GM19452 (cell line): ENCODE data around the gene ADGRD2.

Source experiments
- ATAC-seq: cut with Tn5 transposase; IDR thresholded peaks from one replicate; pipeline ENCODE4 v1.9.1; 2021; ENCODE audit not compliant: unreplicated experiment

Gene ADGRD2

GRCh38 chr9:124506931-124507879 is 57.0 kb downstream of the ADGRD2 start, which contains the start of gene NR5A1:
TSS of gene NR5A1 (minus strand) at chr9:124507399. CDS start at chr9:124503395, 4,004 bp downstream.
- no peak for ATAC-seq

GRCh38 chr9:124507880-124508423 is 57.7 kb downstream of the ADGRD2 start:
- no peak for ATAC-seq

DNA sequence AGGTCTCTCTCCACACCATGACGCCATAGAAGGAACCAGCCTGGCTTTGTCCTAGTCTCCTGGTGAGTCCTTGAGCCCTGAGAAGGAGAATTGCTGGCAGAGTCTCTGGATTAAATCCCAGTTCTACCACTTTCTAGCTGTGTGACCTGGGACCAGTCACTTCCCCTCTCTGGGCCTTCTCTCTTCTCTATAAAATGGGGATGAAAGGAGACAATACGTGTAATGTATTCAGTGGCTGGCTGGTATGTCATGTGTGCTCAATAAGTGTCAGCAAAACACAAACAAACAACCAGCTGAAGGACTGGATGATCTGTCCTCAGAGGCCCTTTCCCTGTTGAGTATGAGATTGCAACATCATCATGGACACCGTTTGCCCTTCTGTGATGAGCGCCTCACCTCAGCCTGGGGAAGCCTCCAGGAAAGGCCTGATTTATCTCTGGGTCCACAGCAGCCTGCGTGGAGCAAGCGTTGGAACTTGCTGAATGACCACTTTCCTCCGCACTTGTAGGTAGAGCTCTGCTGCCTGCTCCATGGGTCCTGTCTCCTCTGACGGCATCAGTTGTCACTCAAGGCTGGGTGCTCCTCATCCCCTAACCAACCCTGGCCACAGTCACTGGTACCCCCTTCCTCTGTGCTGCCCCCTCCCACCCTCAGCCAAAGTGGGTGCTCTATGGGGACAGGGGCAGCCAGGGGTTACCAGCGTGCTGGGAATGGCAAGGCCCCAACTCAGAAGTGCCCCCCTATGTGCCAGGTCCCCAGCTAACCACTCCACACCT is 60.6 kb downstream of the ADGRD2 start:
- no peak for ATAC-seq

GRCh38 chr9:124511426-124511840 is 61.2 kb downstream of the ADGRD2 start:
- no peak for ATAC-seq

GRCh38 chr9:124511891-124512805 is 61.9 kb downstream of the ADGRD2 start:
- ATAC-seq = no peak

GRCh38 chr9:124512806-124513204 is 62.6 kb downstream of the ADGRD2 start:
- no peak for ATAC-seq

DNA sequence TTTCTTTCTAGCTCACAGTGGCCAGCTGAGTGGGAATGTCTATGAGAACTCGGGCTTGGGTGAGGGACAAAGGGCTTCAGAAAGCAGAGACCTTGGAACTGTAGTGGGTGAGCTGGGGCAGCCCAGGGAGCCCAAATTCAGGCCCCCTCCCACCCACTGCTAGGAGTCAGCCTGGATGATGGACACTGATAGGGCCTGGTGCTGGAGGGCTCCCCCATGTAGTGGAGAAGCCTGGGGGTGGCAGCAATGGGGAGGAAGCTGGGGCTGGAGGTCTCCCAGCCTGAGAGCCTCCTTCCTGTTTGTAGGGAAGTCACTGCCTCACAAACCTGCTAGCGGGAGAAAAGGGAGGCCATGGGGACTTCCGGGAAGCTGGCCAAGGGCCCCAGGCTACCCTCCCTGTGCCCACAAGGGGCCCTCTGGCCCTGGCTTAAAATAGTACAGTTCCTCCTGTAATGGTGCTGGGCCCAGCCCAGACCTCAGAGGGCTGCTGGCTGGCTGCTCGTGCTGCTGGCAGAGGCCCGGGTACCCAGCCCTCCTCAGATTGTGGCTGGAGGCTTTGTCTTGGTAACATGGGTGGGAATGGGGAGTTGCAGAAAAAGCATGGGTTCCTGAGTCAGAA is 63.2 kb downstream of the ADGRD2 start:
- ATAC-seq = no peak

GRCh38 chr9:124514125-124514524 is 63.9 kb downstream of the ADGRD2 start:
- ATAC-seq = no peak

DNA sequence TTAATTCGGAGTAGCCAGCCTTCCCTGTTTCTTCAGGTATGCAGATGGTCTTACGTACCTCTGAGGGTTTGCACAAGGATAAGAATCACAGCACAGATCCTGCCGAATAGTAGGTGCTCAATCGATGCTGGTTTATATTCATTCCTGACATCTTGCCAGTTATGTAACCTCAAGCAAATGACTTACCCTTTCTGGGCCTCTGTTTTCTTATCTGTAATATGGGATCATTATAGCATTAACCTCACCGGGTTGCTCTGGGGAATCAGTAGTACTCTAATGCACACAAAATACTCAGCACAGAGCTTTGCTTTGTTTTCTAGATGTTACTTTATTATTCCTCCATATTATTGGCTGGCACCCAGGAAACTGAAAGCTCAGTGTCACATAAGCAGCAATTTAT is 64.6 kb downstream of the ADGRD2 start:
- no peak for ATAC-seq

- ATAC-seq = no peak
Observed at GRCh38 chr9:124517600-124517999, 67.3 kb downstream of the ADGRD2 start.

DNA sequence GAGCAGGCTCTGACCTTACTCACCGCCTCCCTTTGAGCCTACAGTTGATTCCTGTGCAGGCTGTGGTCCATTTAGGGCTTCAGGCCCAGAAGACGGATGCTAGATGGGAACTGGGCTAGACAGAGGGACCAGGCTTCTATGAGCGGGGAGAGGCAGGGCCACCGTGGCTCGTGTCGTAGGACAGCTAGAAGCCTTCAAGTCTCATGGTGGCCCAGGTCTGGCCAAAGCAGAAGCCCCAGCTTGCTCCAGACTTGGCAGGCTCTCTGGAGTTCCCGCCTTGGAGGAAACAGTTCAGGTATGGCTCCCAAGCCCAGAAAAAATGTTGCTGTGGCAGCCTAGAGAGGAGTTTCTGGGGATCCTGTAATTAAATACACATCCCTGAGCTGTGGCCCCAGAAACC is 67.9 kb downstream of the ADGRD2 start:
- ATAC-seq = no peak

DNA sequence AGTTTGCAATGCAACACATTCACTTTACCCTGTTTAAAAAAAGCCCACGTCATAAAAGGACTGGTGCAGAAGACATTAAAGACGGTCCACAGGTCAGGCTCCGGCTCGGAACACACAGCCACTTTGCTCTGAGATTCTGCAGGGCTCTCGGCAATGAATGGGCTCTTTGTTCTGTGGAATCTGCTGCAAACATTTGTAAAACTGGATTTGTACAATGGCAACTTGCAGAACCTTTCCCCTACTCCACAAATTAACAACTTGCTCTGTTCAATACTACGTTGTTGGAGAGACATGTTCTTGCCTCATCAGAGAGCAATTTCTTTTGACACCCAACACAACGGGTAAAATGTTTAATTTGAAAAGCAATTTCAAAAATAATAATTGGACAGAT is 70.0 kb downstream of the ADGRD2 start:
- no peak for ATAC-seq

DNA sequence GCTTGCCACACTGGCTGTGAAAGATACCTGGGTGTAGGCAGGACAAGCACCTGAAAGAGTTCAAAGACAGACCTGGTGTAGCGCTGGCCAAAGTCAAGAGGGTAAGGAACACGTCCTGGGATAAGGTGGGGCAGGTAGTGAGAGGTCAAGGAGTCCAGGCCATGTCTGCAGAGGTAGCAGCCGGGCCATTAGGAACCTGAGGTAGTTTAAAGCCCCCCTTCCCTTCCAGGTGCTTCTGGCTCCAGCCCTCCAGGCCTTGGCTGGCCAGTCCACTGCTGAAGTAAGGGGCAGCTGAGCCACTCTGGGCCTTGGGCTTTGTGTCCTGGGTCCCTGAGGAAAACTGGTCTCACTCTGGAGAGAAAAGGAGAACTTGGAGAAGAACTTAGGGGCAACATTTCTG is 70.9 kb downstream of the ADGRD2 start:
- ATAC-seq = no peak

DNA sequence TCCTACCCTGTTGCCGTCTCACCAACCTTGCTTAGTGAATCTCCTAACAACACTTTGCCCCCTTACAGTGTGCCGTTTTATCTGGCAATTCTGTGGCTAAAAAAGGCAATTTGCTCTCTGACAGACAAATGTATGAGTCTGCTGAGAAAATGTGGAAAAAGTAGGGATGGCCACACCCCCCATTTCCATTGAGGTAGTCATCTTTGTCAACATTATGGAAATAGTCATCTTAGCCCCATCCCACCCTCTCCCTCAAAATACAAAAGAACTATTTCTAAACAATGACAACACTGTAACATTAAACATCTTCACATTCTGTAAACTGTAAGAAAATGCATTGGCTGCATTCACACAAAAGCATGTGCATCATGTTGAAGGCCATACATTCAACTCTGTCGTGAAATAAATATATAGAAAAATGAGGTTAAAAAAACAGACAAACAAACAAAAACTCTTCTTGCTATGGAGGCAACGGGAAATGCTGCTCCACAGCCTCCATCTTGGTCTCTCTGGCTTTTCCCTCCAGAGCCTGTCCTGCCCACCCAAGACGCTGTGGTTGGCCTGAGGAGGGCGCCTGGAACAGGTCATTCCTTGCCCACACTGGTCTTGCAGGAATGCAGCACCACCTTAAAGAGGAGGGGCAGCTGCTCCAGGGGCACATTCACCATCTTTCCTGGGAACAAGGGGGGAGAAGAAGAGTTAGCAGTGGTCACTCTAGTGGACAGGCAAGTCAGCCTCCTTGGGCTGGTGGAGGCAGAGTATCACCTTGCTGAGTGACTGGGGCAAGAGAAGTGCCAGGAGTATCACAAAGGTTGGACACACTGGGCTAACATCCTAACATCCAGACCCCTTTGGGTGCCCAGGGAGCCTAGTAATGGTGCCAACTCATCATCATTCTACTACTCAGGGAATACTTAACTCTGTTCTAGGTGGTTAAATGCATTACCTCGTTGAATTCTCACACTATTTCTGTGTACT is 72.2 kb downstream of the ADGRD2 start:
- ATAC-seq = no peak

DNA sequence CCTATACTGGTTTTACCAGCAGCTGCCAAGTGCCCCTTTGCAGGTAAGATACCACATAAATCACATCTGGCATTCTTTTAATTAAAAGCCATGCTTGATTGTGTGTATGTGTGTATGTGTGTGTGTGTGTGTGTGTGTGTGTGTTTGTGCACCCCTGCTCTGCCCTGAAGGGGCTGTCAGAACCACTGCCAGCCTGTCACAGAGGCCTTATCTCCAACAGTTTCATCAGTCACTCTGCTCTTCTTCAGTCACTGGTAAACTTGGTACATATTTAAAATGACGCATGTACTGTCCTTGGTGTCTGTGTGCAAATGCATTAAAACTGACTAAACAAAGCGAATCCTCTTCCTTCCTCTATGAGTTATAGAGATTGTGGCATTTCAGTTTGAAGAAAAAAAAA is 75.9 kb downstream of the ADGRD2 start:
- ATAC-seq = no peak

GRCh38 chr9:124527781-124528180 is 77.5 kb downstream of the ADGRD2 start:
- ATAC-seq = no peak
